Measurements from ENCODE around the gene ITGB2. TPM values are rescaled to one million over a fixed set of nuclear protein-coding genes. Genes with fewer than 3 reads are reported as not detected.

ITGB2 gene
- total RNA-seq, 1 donor from 2014 or later, result 35.1 TPM

DNA sequence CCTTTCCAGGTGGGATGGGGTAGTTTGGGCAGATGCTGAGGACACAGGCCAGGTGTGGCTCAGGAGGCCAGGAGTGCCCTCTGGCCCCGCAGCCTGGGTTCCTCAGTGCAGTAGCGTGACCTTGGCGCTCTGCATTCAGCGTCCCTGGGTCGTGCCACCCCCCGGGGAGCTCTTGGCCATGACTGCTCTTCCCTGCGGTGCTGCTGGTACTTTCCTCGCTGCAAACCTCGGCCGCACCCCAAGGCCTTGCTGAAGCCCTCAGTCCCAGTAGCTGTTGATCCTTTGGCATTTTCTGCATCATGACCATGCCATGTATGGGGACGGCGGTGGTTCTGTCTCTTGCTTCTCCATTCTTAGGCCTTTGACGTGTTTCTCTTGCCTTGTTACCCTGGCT, 32.9 kb upstream of the ITGB2 start:
- DNase-seq (ENCODE audit: extremely low spot score in 2 of 2), result no peak
- H3K27ac ChIP-seq, result no peak overlapping the region
- H3K4me3 ChIP-seq, result no peak overlapping the region
- H3K27me3 ChIP-seq, result no peaks in the 10 kb centered on the region
- no peak for TF ChIP-seq POLR2AphosphoS5 (IDR thresholded peaks at IDR 0.05; ENCODE audit: insufficient read depth in 1 of 2, low read depth in 1 of 2)
- no peak for TF ChIP-seq CTCF (IDR thresholded peaks at IDR 0.05)
- H3K36me3 ChIP-seq, result no peaks in the 10 kb centered on the region
- intact Hi-C loops (cut with DNase I), result loop anchor here (10.0 kb wide), 1 partner anchor 491 kb away; no protein-coding TSS in a partner anchor
- H3K9me3 ChIP-seq, result no peaks in the 10 kb centered on the region
- peaks cover 24% of the 10 kb centered on the region for H3K4me1 ChIP-seq

GRCh38 chr21:44952929-44953627, 32.4 kb upstream of the ITGB2 start:
- TF ChIP-seq POLR2AphosphoS5 (IDR thresholded peaks at IDR 0.05; ENCODE audit: insufficient read depth in 1 of 2, low read depth in 1 of 2), result no peak
- TF ChIP-seq POLR2A (IDR thresholded peaks at IDR 0.05), result no peak
- TF ChIP-seq CTCF (IDR thresholded peaks at IDR 0.05), result no peak
- no peak overlapping the region for H3K4me3 ChIP-seq
- no peaks in the 10 kb centered on the region for H3K36me3 ChIP-seq
- no peaks in the 10 kb centered on the region for H3K9me3 ChIP-seq
- intact Hi-C loops (cut with DNase I), result loop anchor here (10.0 kb wide), 1 partner anchor 492 kb away; no protein-coding TSS in a partner anchor
- no peaks in the 10 kb centered on the region for H3K27me3 ChIP-seq
- no peak overlapping the region for H3K27ac ChIP-seq
- DNase-seq (ENCODE audit: extremely low spot score in 2 of 2), result no peak
- peaks cover 19% of the 10 kb centered on the region for H3K4me1 ChIP-seq

- Histone ChIP-seq H3K36me3 (no peaks in the 10 kb centered on the region), H3K4me3 (no peak overlapping the region), H3K4me1 (peaks cover 17% of the 10 kb centered on the region), H3K27ac (peak overlapping the region; percentile 3), H3K9me3 (no peaks in the 10 kb centered on the region), H3K27me3 (no peaks in the 10 kb centered on the region)
- intact Hi-C loops (cut with DNase I), result loop anchor here (10.0 kb wide), 1 partner anchor 492 kb away; no protein-coding TSS in a partner anchor
- TF ChIP-seq POLR2AphosphoS5 (IDR thresholded peaks at IDR 0.05; ENCODE audit: insufficient read depth in 1 of 2, low read depth in 1 of 2) (no peak), POLR2A (IDR thresholded peaks at IDR 0.05) (no peak), CTCF (IDR thresholded peaks at IDR 0.05) (no peak)
- DNase-seq (ENCODE audit: extremely low spot score in 2 of 2), result no peak
Observed at GRCh38 chr21:44952116-44952928, 31.6 kb upstream of the ITGB2 start.

GRCh38 chr21:44951186-44951915, 30.7 kb upstream of the ITGB2 start:
- DNase-seq (ENCODE audit: extremely low spot score in 2 of 2), result no peak
- H3K27me3 ChIP-seq, result no peaks in the 10 kb centered on the region
- no peak for TF ChIP-seq CTCF (IDR thresholded peaks at IDR 0.05)
- TF ChIP-seq POLR2AphosphoS5 (IDR thresholded peaks at IDR 0.05; ENCODE audit: insufficient read depth in 1 of 2, low read depth in 1 of 2), result no peak
- TF ChIP-seq POLR2A (IDR thresholded peaks at IDR 0.05), result no peak
- H3K9me3 ChIP-seq, result no peaks in the 10 kb centered on the region
- intact Hi-C loops (cut with DNase I), result loop anchor here (10.0 kb wide), 1 partner anchor 493 kb away; no protein-coding TSS in a partner anchor
- peaks cover 17% of the 10 kb centered on the region for H3K4me1 ChIP-seq
- no peak overlapping the region for H3K27ac ChIP-seq
- H3K36me3 ChIP-seq, result no peaks in the 10 kb centered on the region
- no peak overlapping the region for H3K4me3 ChIP-seq
